ENCODE measurements around the gene UQCR10.
A peak's percentile ranks its signal among the peaks of the same experiment; 100 is the strongest.

Gene UQCR10

DNA sequence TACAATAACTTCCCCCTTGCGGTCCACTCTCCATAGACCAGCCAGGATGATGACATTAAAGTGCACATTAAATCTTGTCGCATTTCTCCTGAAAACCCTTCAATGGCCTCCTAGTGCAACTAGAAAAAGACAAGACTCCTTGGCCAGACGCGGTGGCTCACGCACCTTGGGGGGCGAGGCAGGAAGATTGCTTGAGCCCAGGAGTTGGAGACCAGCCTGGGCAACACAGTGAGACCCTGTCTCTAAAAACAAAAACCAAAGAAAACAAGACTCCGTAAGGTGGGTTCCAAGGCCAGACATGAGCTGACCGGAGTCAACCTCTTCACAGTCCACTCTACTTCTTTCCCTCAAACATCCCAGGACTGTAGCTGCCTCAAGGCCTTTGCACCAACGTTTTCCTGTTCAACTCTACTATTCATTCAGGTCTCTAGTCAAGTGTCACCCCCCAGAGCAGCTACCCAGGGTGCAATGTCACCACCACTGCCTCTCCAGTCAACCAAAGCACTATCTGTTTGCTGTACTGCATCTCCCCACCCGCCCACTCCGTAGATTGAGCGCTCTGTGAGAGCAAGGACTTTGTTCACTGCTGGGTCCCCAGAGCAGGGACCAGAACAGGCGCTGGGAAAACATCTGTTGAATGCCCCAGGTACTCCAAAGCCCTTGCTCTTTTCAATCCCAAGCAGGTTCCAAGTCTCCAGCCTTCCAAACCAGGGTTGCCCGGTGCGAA is 1.1 kb upstream of the UQCR10 start:
- Histone ChIP-seq H3K4me2 (ENCODE audit: low read length) (peak overlapping the region; percentile 66), H3K27ac (ENCODE audit: low read depth, low read length) (peak overlapping the region; percentile 52), H3K4me1 (ENCODE audit: control insufficient read depth, low read length) (peaks cover 28% of the 10 kb centered on the region), H3K9me3 (ENCODE audit: control insufficient read depth, insufficient read depth, low read length) (no peaks in the 10 kb centered on the region), H3K27me3 (ENCODE audit: control insufficient read depth, low read length) (no peaks in the 10 kb centered on the region), H3K36me3 (ENCODE audit: control insufficient read depth, low read length) (peaks cover 35% of the 10 kb centered on the region), H3K9me2 (replicated peaks; ENCODE audit: control insufficient read depth, low read length) (no peaks in the 10 kb centered on the region), H4K20me1 (ENCODE audit: control insufficient read depth, insufficient read depth, low read depth, low read length) (no peaks in the 10 kb centered on the region; the same call in 1 of the 2 replicates), H3K79me2 (ENCODE audit: control insufficient read depth, low read length) (peaks cover 45% of the 10 kb centered on the region), H3K4me3 (ENCODE audit: low read length) (peak overlapping the region; percentile 98), H3F3A (ENCODE audit: control insufficient read depth, insufficient read depth) (no peaks in the 10 kb centered on the region)
- TF ChIP-seq EZH2phosphoT487 (IDR thresholded peaks at IDR 0.05; ENCODE audit: borderline replicate concordance, low read length), result no peak
- TF ChIP-seq, protein P1, sequence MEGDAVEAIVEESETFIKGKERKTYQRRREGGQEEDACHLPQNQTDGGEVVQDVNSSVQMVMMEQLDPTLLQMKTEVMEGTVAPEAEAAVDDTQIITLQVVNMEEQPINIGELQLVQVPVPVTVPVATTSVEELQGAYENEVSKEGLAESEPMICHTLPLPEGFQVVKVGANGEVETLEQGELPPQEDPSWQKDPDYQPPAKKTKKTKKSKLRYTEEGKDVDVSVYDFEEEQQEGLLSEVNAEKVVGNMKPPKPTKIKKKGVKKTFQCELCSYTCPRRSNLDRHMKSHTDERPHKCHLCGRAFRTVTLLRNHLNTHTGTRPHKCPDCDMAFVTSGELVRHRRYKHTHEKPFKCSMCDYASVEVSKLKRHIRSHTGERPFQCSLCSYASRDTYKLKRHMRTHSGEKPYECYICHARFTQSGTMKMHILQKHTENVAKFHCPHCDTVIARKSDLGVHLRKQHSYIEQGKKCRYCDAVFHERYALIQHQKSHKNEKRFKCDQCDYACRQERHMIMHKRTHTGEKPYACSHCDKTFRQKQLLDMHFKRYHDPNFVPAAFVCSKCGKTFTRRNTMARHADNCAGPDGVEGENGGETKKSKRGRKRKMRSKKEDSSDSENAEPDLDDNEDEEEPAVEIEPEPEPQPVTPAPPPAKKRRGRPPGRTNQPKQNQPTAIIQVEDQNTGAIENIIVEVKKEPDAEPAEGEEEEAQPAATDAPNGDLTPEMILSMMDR (IDR thresholded peaks at IDR 0.05; ENCODE audit: low read depth, low read length, poor library complexity, severe bottlenecking), result no peak

DNA sequence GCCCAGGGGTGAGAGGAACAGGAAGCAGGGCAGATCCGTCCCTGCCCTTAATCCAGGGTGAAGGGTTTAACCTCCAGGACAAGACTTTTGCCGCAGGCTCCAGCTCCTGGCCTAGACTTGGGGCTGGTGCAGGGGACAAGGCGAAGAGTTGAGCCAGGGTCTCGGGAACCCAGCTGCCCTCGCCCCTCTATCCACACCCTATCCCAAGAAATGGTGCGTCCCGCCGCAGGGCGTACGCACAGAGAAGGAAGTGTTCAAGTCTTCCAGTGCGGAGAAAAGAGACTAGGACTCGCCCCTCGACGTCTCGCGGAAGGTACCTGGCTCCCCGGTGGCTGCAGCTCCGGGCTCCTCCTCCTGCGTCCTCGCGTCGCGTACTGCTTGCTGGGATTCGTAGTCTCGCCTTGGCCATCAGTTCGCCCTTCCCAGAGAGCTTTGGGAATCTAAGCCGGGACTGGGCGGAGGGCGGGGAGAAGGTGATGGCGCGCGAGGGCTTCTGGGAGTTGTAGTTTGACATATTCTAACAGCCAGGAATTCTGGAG is 468 bp upstream of the UQCR10 start, which contains the start of gene ZMAT5:
TSS of gene ZMAT5 (minus strand) at position 376 of the 539 bp plus-strand sequence. CDS start 18,463 bp downstream, outside the sequence.
- H3K27me3 ChIP-seq (ENCODE audit: control insufficient read depth, low read length), result no peaks in the 10 kb centered on the region
- no peaks in the 10 kb centered on the region for H3K9me3 ChIP-seq (ENCODE audit: control insufficient read depth, insufficient read depth, low read length)
- H3K4me3 ChIP-seq (ENCODE audit: low read length), result peak within 1 kb of the TSS; percentile 98
- H3K36me3 ChIP-seq (ENCODE audit: control insufficient read depth, low read length), result peaks cover 35% of the 10 kb centered on the region
- H3K27ac ChIP-seq (ENCODE audit: low read depth, low read length), result peak within 1 kb of the TSS; percentile 52
- no peaks in the 10 kb centered on the region for H3F3A ChIP-seq (ENCODE audit: control insufficient read depth, insufficient read depth)
- H3K4me1 ChIP-seq (ENCODE audit: control insufficient read depth, low read length), result peaks cover 28% of the 10 kb centered on the region
- no peaks in the 10 kb centered on the region; the same call in 1 of the 2 replicates for H4K20me1 ChIP-seq (ENCODE audit: control insufficient read depth, insufficient read depth, low read depth, low read length)
- TF ChIP-seq, protein P1 (IDR thresholded peaks at IDR 0.05; ENCODE audit: low read depth, low read length, poor library complexity, severe bottlenecking), result no peak
- TF ChIP-seq EZH2phosphoT487 (IDR thresholded peaks at IDR 0.05; ENCODE audit: borderline replicate concordance, low read length), result no peak
- peak within 1 kb of the TSS; percentile 66 for H3K4me2 ChIP-seq (ENCODE audit: low read length)
- peaks cover 45% of the 10 kb centered on the region for H3K79me2 ChIP-seq (ENCODE audit: control insufficient read depth, low read length)
- no peaks in the 10 kb centered on the region for H3K9me2 ChIP-seq (replicated peaks; ENCODE audit: control insufficient read depth, low read length)

DNA sequence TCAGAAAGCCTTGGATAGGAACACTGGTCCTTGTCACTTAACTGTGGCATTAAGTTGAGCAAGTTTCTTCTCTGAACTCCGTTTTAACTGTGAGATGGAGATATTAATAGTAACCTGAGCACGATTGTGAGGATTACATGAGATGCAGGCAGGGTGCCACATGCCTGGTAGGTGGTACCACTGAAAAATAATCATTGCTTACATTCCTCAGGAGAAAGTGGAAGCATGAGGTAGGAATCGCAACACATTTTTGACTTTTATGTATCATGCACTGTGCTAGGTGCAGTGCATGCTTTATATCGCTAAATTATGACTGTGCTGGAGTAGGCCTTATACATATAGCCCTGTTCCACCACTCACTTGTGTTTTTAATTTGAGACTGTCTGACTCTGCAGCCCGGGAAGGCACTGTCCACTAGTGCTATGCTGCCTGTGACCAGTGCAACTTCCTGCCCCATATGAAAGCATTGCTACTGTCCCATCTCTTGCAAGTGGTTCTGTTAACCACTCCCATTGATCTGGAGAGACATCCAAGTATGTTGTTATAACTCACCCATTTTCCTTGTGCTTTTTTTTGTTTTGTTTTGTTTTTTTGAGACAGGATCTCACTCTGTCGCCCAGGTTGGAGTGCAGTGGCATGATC is 1.0 kb downstream of the UQCR10 start:
- Histone ChIP-seq H3K27ac (ENCODE audit: low read depth, low read length) (no peak overlapping the region), H3K4me2 (ENCODE audit: low read length) (peak overlapping the region; percentile 66)

More for the DNA sequence above, 1.0 kb downstream of the UQCR10 start:
- no peaks in the 10 kb centered on the region; the same call in 1 of the 2 replicates for H4K20me1 ChIP-seq (ENCODE audit: control insufficient read depth, insufficient read depth, low read depth, low read length)
- H3F3A ChIP-seq (ENCODE audit: control insufficient read depth, insufficient read depth), result no peaks in the 10 kb centered on the region
- H3K36me3 ChIP-seq (ENCODE audit: control insufficient read depth, low read length), result peaks cover 35% of the 10 kb centered on the region
- peaks cover 45% of the 10 kb centered on the region for H3K79me2 ChIP-seq (ENCODE audit: control insufficient read depth, low read length)
- H3K4me3 ChIP-seq (ENCODE audit: low read length), result peak overlapping the region; percentile 98
- peaks cover 28% of the 10 kb centered on the region for H3K4me1 ChIP-seq (ENCODE audit: control insufficient read depth, low read length)
- H3K9me3 ChIP-seq (ENCODE audit: control insufficient read depth, insufficient read depth, low read length), result no peaks in the 10 kb centered on the region
- TF ChIP-seq, protein P1 (IDR thresholded peaks at IDR 0.05; ENCODE audit: low read depth, low read length, poor library complexity, severe bottlenecking), result no peak
- TF ChIP-seq EZH2phosphoT487 (IDR thresholded peaks at IDR 0.05; ENCODE audit: borderline replicate concordance, low read length), result no peak
- H3K27me3 ChIP-seq (ENCODE audit: control insufficient read depth, low read length), result no peaks in the 10 kb centered on the region
- H3K9me2 ChIP-seq (replicated peaks; ENCODE audit: control insufficient read depth, low read length), result no peaks in the 10 kb centered on the region
